Liver (tissue), 9 donors: ENCODE results near the gene CLDN6. TPM values are rescaled to one million over a fixed set of nuclear protein-coding genes. Genes with fewer than 3 reads are reported as not detected.
A peak's percentile ranks its signal among the peaks of the same experiment; 100 is the strongest.

ENCODE experiments used
- DNase-seq: peaks from one replicate; pipeline ENCODE4 v3.0.0-alpha.2; 2017; ENCODE audit warnings: low spot score
- H3K27ac ChIP-seq, 2 donors: one replicate each; pipeline ENCODE4 v1.7.0; 2013; ENCODE audit warnings: inconsistent platforms in 2 of 2, low read length in 2 of 2, control low read depth in 1 of 2, low read depth in 1 of 2, mild to moderate bottlenecking in 1 of 2
- H3K27me3 ChIP-seq, 4 donors: one replicate each; pipeline versions ENCODE4 v1.6.1 to v1.7.0; 2013; ENCODE audit warnings: low read length in 3 of 4, inconsistent platforms in 1 of 4, mild to moderate bottlenecking in 1 of 4, moderate library complexity in 1 of 4; ENCODE audit not compliant: control insufficient read depth in 4 of 4, insufficient read depth in 4 of 4
- H3K36me3 ChIP-seq, 4 donors: one replicate each; pipeline versions ENCODE4 v1.6.1 to v1.7.0; 2013; ENCODE audit warnings: low read length in 3 of 4, mild to moderate bottlenecking in 3 of 4, low read depth in 1 of 4, moderate library complexity in 1 of 4; ENCODE audit not compliant: control insufficient read depth in 4 of 4, insufficient read depth in 3 of 4
- H3K4me1 ChIP-seq, 4 donors: one replicate each; pipeline versions ENCODE4 v1.6.1 to v1.7.0; 2013; ENCODE audit warnings: low read length in 3 of 4, mild to moderate bottlenecking in 3 of 4, moderate library complexity in 1 of 4; ENCODE audit not compliant: control insufficient read depth in 4 of 4, insufficient read depth in 4 of 4
- H3K4me3 ChIP-seq, 3 donors: one replicate each; pipeline versions ENCODE4 v1.6.1 to v1.7.0; 2013; ENCODE audit warnings: low read length in 3 of 3, control low read depth in 1 of 3, low read depth in 1 of 3, mild to moderate bottlenecking in 1 of 3
- H3K9ac ChIP-seq, 2 donors: one replicate each; pipeline ENCODE4 v1.7.0; 2013; ENCODE audit warnings: low read length in 2 of 2, mild to moderate bottlenecking in 2 of 2, moderate library complexity in 2 of 2, control low read depth in 1 of 2, low read depth in 1 of 2
- H3K9me3 ChIP-seq, 4 donors: one replicate each; pipeline versions ENCODE4 v1.6.1 to v1.7.0; 2013; ENCODE audit warnings: low read length in 3 of 4; ENCODE audit not compliant: control insufficient read depth in 4 of 4
- ATF3 ChIP-seq: IDR thresholded peaks from 2 replicates; pipeline ENCODE4 v1.6.1; 2016; ENCODE audit warnings: antibody characterized with exemption
- CTCF ChIP-seq: fragments of 150-350 bp; IDR thresholded peaks from 2 replicates; pipeline ENCODE4 v1.5.1; 2017; ENCODE audit warnings: improper control_type of control experiment, low read depth, low read length; ENCODE audit not compliant: missing input control
- EGR1 ChIP-seq, 2 donors: IDR thresholded peaks; 2 replicates each; pipeline ENCODE4 v1.6.1; 2016 to 2018; ENCODE audit warnings: antibody characterized with exemption in 2 of 2, low read depth in 2 of 2
- FOXA2 ChIP-seq: IDR thresholded peaks from 2 replicates; pipeline ENCODE4 v1.6.1; 2016; ENCODE audit warnings: antibody characterized with exemption
- GABPA ChIP-seq, 2 donors: IDR thresholded peaks in 1 of 2; conservative IDR thresholded peaks in 1 of 2; 2 replicates each; pipeline ENCODE4 v1.6.1; 2016; ENCODE audit warnings: antibody characterized with exemption in 2 of 2, mild to moderate bottlenecking in 1 of 2, moderate library complexity in 1 of 2
- HNF4A ChIP-seq, 2 donors: conservative IDR thresholded peaks; 2 replicates each; pipeline ENCODE4 v1.6.1; 2016; ENCODE audit warnings: antibody characterized with exemption in 2 of 2, mild to moderate bottlenecking in 2 of 2
- HNF4G ChIP-seq: IDR thresholded peaks from 2 replicates; pipeline ENCODE4 v1.6.1; 2016; ENCODE audit warnings: antibody characterized with exemption
- JUND ChIP-seq, 2 donors: IDR thresholded peaks; 2 replicates each; pipeline ENCODE4 v1.6.1; 2016; ENCODE audit warnings: antibody characterized with exemption in 2 of 2
- MAX ChIP-seq: IDR thresholded peaks from 2 replicates; pipeline ENCODE4 v1.6.1; 2016; ENCODE audit warnings: antibody characterized with exemption
- NR2F2 ChIP-seq: IDR thresholded peaks from 2 replicates; pipeline ENCODE4 v1.6.1; 2016; ENCODE audit warnings: antibody characterized with exemption
- RAD21 ChIP-seq, 2 donors: IDR thresholded peaks; 2 replicates each; pipeline ENCODE4 v1.6.1; 2016; ENCODE audit warnings: antibody characterized with exemption in 2 of 2, mild to moderate bottlenecking in 2 of 2
- REST ChIP-seq: IDR thresholded peaks from 2 replicates; pipeline ENCODE4 v1.6.1; 2016; ENCODE audit warnings: antibody characterized with exemption, mild to moderate bottlenecking
- RXRA ChIP-seq, 2 donors: IDR thresholded peaks; 2 replicates each; pipeline ENCODE4 v1.6.1; 2017 to 2018; ENCODE audit warnings: antibody characterized with exemption in 2 of 2, mild to moderate bottlenecking in 1 of 2
- SP1 ChIP-seq: IDR thresholded peaks from 2 replicates; pipeline ENCODE4 v1.6.1; 2018; ENCODE audit warnings: antibody characterized with exemption, mild to moderate bottlenecking
- TAF1 ChIP-seq: conservative IDR thresholded peaks from 2 replicates; pipeline ENCODE4 v1.6.1; 2016; ENCODE audit warnings: antibody characterized with exemption, mild to moderate bottlenecking
- YY1 ChIP-seq: IDR thresholded peaks from 2 replicates; pipeline ENCODE4 v1.6.1; 2016; ENCODE audit warnings: antibody characterized with exemption, mild to moderate bottlenecking
- ZBTB33 ChIP-seq: IDR thresholded peaks from 2 replicates; pipeline ENCODE4 v1.6.1; 2016; ENCODE audit warnings: antibody characterized with exemption
- WGBS: extraction: QIAGEN DNeasy Blood & Tissue Kit; methylation state at CpG from one replicate; pipeline ENCODE4 v1.1.7; 2013; 5-methylcytosine and 5-hydroxymethylcytosine counted together
- polyA plus RNA-seq, 2 donors: library from polyadenylated mRNA; stranded (reverse) in 1 of 2; unstranded in 1 of 2; fragments of 200-250 nt in 1 of 2; fragments of >200 nt in 1 of 2; fragmentation: Nextera tagmentation in 1 of 2; extraction: Ambion mirVana in 1 of 2; gene quantifications; one replicate each; pipeline versions ENCODE4 v1.2.1 to v1.2.3, GENCODE V29; 2013 to 2015
- total RNA-seq, 2 donors: library from RNA; depleted of rRNA; stranded (reverse); fragments of >200 nt; gene quantifications; one replicate each; pipeline ENCODE4 v1.2.3, GENCODE V29; 2014
- donor health status: healthy.
- donor health status: healthy.
- donor health status: healthy.
- donor health status: healthy.
- donor health status: healthy.

The CLDN6 gene
- total and polyA plus RNA-seq, 4 donors = 0.75 TPM; not detected in 3

GRCh38 chr16:3004781-3005284, 13.2 kb downstream of the CLDN6 start:
- Histone ChIP-seq H3K27ac (peak overlapping the region; percentile 78 to 90), H3K9me3 (no peaks in the 10 kb centered on the region), H3K9ac (peak overlapping the region in 1 of 2 donors; percentile 75), H3K4me1 (peaks cover 15 to 31% (median 25%) of the 10 kb centered on the region in 4 donors), H3K4me3 (peak overlapping the region in 2 of 3 donors; percentile 18 to 69), H3K27me3 (no peaks in the 10 kb centered on the region), H3K36me3 (no peaks in the 10 kb centered on the region)
- DNase-seq = no peak
- WGBS = 4% methylated on average over 25 of the region's 25 CpGs
- TF ChIP-seq NR2F2 (no peak), HNF4A (conservative IDR thresholded peaks at IDR 0.05) (peak; percentile 12 to 34), RXRA (IDR thresholded peaks at IDR 0.05) (peak; percentile 15 to 57), ATF3 (no peak), JUND (IDR thresholded peaks at IDR 0.05) (no peak), MAX (no peak), ZBTB33 (no peak), RAD21 (IDR thresholded peaks at IDR 0.05) (no peak), HNF4G (no peak), SP1 (peak; percentile 31), TAF1 (no peak), FOXA2 (no peak), YY1 (no peak), CTCF (no peak), EGR1 (IDR thresholded peaks at IDR 0.05; ENCODE audit: low read depth in 2 of 2) (peak in 1 of 2 donors; percentile 23), REST (no peak), GABPA (IDR thresholded peaks at IDR 0.05 in 1 of 2, conservative IDR thresholded peaks at IDR 0.05 in 1 of 2) (no peak)
